Measurements from ENCODE around the gene SLCO2A1.

SLCO2A1 gene

DNA sequence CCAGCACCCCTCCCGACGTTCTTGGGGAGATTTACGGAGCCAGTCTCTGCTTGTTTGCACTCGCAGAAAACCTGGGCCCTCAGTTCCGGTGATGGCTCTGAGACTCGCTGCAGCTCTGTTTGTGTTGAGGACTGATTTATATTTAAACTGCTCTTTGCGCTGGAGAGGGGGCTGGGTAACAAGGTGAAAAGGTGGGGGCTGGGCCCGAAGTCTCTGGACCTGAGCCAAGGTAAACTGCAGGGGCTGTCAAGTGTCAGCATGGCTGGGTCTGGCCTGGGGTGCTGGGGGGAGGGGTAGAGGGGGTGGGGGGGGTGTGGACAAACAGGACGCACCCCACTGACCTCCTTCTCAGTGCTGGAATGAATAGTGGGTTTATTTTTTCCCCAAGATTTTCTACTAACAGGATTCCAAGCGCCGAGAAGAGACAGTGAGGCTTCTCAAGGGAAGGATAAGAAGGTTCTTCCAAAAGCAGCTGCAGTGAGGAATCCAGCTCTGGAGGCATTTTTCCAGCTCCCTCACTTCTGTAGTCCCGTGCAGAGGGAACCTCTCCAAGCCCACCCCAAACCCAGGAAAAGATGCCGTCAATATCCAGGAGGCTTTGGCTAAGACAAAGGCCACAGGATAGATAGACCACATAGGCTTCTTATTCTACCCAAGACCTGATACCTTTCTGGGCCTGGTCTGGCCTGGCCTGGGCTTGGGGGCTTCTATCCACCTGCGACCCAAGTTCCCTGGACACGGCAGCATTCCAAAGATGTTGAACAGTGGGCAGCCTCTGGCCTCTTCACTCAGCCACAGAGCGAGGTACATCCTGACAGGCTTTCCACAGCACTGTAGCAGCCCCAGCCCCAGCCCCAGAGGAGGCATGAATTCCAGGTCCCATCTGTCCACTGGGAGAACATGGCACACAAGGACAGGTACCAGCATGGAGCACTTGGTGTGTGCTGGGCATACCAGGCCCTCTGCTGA is 938 bp upstream of the SLCO2A1 start:
- POLR2A ChIA-PET (ENCODE audit: low non-redundant PET), result no interaction called here
- peak overlapping the region; percentile 71 for H3K27ac ChIP-seq
- TF ChIP-seq, protein P1, sequence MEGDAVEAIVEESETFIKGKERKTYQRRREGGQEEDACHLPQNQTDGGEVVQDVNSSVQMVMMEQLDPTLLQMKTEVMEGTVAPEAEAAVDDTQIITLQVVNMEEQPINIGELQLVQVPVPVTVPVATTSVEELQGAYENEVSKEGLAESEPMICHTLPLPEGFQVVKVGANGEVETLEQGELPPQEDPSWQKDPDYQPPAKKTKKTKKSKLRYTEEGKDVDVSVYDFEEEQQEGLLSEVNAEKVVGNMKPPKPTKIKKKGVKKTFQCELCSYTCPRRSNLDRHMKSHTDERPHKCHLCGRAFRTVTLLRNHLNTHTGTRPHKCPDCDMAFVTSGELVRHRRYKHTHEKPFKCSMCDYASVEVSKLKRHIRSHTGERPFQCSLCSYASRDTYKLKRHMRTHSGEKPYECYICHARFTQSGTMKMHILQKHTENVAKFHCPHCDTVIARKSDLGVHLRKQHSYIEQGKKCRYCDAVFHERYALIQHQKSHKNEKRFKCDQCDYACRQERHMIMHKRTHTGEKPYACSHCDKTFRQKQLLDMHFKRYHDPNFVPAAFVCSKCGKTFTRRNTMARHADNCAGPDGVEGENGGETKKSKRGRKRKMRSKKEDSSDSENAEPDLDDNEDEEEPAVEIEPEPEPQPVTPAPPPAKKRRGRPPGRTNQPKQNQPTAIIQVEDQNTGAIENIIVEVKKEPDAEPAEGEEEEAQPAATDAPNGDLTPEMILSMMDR (conservative IDR thresholded peaks at IDR 0.05; ENCODE audit: low read depth), result no peak
- DNase-seq (ENCODE audit: low spot score), result no peak
- CTCF ChIA-PET, result no interaction called here

DNA sequence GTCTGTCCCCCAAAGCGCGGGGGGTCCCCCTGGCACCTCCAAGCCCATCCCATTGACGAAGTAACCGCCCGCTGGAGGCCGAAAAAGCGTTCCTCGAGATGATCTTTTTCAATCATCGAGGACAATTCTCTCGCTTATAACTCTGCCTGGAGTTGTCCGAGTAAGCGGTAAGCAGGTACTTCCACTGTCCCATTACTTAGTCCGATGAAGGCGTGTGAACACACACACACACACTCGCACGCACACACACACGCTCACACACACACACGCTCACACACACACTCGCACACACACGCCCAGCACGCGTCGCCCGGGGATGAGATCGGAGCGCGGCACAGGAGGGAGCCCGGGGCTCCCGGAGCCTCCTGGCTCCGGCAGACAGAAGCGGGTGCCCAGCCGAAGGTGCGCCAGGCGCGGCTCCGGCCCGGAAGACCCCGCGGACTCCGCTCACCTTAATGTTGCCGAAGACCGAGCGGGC is 430 bp downstream of the SLCO2A1 start:
- peak overlapping the region; percentile 71 for H3K27ac ChIP-seq
- POLR2A ChIA-PET (ENCODE audit: low non-redundant PET), result no interaction called here
- CTCF ChIA-PET, result interaction anchor here (0.6 kb wide), 1 partner anchor 36 kb away, joined by 6 read pairs; no protein-coding TSS in a partner anchor
- DNase-seq (ENCODE audit: low spot score), result peak; percentile 38
- TF ChIP-seq, protein P1 (conservative IDR thresholded peaks at IDR 0.05; ENCODE audit: low read depth), result no peak

GRCh38 chr3:134028486-134029255 is 1.1 kb downstream of the SLCO2A1 start:
- H3K27ac ChIP-seq, result no peak overlapping the region
- DNase-seq (ENCODE audit: low spot score), result no peak
- TF ChIP-seq, protein P1 (conservative IDR thresholded peaks at IDR 0.05; ENCODE audit: low read depth), result no peak
- ChIA-PET CTCF (interaction anchor here (0.6 kb wide), 1 partner anchor 37 kb away, joined by 6 read pairs; no protein-coding TSS in a partner anchor), POLR2A (ENCODE audit: low non-redundant PET) (interaction anchor here (1.0 kb wide), 1 partner anchor 10 kb away, joined by 3 read pairs; no protein-coding TSS in a partner anchor)

DNA sequence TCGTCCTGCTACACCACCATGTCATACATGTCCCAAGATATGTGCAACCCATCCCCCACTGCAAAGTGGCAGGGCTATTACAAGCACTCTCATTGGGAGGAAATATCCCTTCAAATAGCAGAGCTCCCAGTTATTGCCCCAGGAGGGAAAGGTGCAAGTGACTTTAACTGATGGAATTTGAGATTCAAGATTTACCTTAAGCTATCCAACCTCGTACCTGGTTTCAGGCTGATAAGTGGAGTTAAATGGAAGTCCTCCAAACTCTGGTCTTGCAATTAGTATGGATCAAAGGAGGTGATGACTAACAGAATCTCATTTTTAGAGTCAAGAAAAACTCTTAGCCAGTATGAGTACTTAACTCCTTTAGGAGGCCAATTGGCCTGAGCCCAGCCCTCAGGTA is 2.1 kb downstream of the SLCO2A1 start:
- TF ChIP-seq, protein P1 (conservative IDR thresholded peaks at IDR 0.05; ENCODE audit: low read depth), result no peak
- CTCF ChIA-PET, result no interaction called here
- H3K27ac ChIP-seq, result no peak overlapping the region
- POLR2A ChIA-PET (ENCODE audit: low non-redundant PET), result interaction anchor here (1.0 kb wide), 1 partner anchor 11 kb away, joined by 3 read pairs; no protein-coding TSS in a partner anchor
- no peak for DNase-seq (ENCODE audit: low spot score)

DNA sequence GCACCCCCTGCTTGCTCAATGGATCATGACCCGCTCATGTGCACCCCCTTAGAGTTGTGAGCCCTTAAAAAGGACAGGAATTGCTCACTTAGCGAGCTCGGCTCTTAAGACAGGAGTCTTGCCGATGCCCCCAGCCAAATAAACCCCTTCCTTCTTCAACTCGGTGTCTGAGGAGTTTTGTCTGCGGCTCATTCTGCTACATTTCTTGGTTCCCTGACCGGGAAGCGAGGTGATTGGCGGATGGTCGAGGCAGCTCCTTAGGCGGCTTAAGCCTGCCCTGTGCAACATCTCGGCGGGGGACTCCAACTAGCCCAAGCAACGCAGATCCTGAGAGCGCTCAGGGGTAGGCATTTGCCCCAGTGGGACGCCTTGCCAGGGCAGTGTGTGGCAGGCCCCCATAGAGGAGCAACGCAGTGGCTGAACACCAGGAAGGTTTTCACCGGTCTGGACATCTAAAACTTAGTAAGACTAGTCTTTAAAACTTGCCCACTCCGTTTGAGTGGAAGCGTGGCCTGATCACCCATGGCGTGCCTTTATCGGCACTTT is 9.5 kb downstream of the SLCO2A1 start:
- ChIA-PET CTCF (no interaction called here), POLR2A (ENCODE audit: low non-redundant PET) (no interaction called here)
- no peak overlapping the region for H3K27ac ChIP-seq
- TF ChIP-seq, protein P1 (conservative IDR thresholded peaks at IDR 0.05; ENCODE audit: low read depth), result no peak
- no peak for DNase-seq (ENCODE audit: low spot score)

DNA sequence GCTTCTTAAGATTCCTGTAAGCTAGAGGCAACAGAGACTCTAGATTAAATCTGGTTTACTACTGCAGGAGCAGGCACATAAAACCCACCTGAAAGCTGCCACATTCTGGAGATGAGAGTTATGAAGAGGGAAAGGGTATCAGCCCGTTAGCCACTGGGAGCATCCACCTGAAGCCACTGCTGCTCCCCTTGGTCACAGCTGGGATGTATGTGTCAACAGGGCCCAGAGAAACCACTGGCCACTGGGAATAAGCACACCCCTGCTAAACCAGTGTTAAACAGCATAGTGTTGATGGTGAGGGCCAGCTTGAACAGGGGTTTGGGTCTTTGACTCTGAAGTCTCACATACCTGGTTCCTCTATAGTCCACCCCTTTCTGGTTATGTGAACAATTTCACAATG is 10.9 kb downstream of the SLCO2A1 start:
- H3K27ac ChIP-seq, result no peak overlapping the region
- ChIA-PET POLR2A (ENCODE audit: low non-redundant PET) (no interaction called here), CTCF (interaction anchor here (0.5 to 1.0 kb wide), 2 partner anchors 89 to 582 kb away, joined by 3 to 4 read pairs; no protein-coding TSS in a partner anchor)
- no peak for DNase-seq (ENCODE audit: low spot score)
- TF ChIP-seq, protein P1 (conservative IDR thresholded peaks at IDR 0.05; ENCODE audit: low read depth), result no peak

All from RWPE1 (cell line).